ENCODE measurements around the gene SH2D5. TPM values are rescaled to one million over a fixed set of nuclear protein-coding genes. Genes with fewer than 3 reads are reported as not detected.
A peak's percentile ranks its signal among the peaks of the same experiment; 100 is the strongest.
"Not testable (repeated sequence)": the region's sequence is repeated elsewhere in the genome, so short reads cannot be mapped to it uniquely, and the experiment has no call there.

SH2D5 gene
- total RNA-seq, 1 donor from 2014 or later = under 0.01 TPM

DNA sequence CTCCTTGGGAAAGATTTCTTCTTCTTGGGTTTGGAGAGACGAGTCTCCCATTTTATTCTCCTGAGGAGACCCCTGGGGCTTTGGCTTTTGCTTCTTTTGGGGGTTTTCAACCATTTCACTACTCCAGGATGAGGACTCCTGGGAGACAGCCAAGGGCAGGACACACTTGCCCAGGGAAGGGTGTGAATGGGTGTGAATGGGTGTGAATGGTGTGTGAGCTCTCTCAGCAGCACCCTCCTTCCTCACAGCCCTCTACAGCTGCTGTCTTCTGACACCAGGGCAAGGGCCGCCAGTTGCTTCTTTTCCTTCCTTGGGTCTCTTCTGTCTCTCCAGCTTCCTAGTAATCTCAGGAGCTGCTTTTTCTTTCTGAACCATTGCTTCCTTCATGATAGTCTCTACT, 38.9 kb downstream of the SH2D5 start:
- no peak for DNase-seq

DNA sequence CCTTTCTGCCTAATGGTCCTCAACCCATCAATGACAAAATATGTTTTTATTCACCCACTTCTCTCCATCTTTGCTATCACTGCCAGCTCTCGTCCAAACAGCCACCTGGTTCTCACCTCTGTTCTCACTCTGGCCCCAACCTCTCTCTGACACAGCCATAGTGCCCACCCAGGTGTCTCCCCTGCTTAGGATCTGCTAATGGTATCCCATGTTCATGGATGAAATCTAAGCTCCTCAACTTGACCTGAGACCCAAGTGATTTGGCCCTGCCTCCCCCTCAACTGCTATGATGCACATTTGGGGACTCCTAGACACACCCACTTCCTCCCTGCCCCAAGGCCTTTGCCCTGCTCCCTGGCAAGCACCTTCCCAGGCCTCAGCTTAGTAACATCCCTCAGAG, 40.6 kb downstream of the SH2D5 start:
- DNase-seq = no peak

DNA sequence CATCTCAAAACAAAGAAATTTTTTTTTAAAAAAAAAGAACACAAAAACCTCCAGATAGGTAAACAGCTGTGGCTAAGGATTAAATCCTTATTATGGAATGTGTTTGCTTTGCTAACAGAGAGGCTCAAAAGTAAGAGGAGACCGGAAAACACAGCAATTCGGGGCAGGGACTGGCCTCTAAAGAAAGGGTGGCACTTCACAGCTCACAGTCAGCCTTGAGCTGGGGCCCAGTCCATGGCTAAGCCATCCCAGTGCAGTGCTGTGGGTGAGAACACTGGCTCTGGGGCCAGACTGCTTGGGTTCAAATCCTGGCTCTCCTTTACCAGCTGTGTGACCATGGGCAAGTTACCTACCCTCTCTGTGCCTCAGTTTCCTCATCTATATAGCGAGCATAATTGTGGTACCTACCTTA, 42.9 kb downstream of the SH2D5 start:
- no peak for DNase-seq

DNA sequence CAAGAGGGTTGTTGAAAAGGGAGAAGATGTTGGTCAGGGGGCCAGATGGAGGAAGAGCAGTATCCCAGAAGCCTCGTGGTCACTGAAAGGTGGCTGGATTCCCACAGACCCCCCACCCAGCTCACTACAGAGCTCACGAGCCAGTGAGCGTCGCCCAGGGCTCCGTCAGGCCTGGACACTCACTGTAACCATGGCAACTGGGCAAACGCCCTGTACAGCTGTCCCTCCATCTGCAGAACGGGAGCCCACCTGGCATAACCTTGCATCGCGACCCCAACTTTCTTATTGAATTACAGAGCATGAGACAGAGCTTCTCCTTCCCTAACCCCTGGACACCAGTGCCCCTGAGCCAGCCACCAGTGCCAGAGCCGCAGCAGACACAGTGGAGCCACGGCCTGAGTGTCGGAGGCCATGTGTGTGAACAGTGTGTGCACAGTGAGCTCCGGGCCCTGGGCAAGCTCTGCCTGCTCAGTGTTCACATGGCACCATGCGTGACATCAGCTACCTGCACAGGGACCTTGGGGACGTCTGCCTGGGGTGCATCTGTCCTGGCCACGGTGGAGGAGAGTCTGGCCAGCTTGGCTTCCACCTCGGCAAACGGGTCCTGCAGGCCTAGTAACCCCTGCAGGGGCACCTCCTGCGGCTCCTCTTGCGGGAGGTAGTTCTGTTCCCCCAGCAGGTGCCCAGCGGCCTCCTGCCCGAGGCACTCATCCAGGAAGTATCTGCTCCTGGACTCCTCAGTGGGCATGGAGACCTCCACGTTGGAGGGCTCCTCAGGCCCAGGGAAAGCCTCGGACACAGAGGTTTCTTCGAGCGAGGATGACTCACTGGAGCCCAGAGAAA, 45.4 kb downstream of the SH2D5 start:
- DNase-seq = no peak

DNA sequence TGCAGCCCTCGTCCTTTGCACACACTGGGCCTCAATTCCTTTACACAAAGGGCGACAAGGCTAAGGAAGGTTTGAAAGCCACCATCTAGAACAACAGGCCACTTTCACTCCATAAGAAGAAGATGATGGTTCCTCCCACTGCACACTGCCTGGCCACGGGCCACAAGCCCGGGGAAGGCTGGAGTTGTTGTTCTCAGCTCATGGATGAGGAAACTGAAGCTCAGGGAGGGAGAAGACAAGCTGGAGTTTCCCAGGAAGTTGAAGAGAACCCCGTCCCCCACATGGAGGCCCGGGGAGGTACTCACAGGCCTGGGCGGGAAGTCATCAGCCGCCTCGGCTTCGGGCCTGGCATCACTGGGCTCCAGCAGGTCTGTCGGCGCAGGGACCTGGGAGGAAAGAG, 46.8 kb downstream of the SH2D5 start:
- no peak for DNase-seq

DNA sequence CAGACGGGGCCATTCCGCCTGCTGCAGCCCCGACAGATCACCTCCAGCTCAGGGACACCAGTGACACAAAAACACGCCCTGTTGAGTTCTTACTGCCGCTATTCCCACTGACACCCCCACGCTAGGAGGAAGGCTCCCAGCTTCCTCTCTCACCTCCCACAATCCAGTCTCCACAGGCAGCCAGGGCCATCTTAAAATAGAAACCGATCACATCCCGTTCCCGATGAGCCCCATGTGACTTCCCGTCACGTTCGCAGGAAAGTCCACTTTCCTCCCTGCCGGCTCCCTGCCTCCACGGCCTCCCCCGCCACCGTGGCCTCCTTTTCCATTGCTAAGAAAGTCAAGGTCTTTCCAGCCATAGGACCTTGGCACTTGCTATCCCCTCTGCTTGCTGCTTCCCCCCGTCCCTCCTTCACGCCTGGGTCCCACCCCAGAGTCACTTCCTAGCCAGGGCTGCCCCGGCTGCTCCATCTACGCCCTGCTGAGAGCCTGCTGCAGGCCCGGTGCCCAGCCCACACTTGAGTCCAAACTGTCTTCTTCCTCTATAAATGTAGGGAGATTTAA, 47.3 kb downstream of the SH2D5 start:
- DNase-seq = peak; percentile 82

DNA sequence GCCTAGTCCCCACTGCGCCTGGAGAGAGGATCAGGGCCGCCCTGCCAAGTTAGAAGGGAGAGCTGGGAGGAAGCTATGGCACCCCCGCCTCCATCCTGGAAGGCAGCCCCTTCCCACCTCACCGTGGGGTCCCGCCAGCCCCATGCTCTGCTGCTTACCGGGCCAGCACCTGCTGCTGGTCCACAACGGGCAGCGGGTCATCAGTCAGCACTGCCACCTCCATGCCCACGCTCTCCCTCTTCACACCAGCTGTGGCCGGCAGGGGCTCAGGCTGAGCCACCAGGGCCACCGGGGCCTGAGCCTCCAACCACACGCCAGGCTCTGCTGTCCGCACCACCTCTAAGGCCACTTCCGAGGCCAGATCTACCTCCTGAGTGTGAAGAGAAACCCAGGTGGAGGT, 47.9 kb downstream of the SH2D5 start:
- peak; percentile 34 for DNase-seq

DNA sequence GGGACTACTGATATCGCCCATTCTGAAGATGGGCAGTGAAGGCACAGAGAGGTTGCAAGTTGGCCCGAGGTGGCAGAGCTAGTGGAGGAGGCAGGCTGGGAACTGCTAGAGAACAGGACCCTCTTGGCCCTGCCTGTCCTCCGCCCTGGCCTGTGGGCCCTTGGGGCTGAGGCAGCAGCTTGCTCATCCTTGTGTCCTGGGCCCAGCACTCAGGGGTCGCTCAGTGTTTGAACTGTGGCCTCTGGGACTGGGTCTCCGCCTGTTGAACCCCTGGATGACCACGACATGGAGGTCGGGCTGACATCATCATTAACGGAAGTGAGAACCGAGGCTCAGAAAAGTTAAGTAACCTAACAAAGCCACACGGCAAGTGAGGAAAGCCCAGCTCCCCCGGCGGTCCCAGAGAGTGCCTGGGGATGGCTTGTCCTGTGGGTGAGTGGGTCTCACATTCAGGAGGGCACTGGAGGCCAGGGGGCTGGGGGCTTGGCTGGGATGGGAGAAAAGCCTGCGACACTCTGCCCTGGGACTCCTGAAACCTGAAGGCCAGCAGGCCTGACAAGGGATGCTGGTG, 48.4 kb downstream of the SH2D5 start:
- DNase-seq = no peak

DNA sequence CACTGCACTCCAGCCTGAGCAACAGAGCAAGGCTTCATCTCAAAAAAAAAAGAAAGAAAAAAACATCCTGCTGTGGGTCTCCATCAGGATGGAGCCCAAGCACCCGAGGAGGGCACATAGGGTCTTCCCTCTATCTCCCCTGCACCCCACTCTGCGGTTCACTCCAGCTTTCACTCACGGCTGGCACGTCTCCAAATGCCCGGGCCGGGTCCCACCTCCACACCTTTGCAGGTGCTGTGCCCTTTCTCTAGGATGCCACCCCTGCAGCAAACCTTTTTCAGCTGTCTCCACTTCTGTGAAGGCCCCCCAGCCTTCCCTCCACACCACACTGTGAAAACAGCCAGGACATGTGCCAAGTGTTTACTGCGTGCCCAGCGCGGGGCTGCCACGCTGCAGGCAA, 48.9 kb downstream of the SH2D5 start:
- no peak for DNase-seq

DNA sequence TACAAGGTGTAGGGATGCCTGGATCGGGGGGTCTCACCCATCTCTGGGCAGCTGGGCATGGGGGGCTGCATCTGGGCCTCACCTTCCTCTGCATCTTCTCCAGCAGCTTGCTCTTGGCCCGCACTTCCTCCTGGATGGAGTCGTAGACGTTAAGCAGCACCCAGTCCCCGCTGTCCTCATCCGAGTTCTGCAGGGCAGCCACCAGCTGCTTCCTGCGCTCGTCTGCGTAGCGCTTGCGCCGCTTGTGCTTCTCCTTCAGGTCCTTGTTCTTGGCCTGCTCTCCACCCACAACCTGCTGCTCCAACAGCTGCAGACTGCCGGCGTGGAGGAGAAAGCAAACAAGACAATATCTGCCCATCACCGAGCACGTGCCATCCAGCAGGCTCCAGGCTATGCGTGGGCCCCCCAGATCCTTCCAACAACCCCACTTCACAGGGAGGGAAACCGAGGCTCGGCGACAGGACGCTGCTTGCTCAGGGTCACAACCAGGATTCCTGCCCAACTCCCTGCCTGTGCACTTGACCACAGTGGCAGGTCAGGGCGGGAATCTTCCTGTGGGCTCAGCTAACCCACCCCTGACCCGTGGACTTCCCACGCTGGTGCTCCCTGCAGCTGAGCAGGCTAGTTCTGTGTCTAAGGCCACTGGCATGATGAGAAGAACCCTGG, 49.8 kb downstream of the SH2D5 start:
- DNase-seq = no peak

DNA sequence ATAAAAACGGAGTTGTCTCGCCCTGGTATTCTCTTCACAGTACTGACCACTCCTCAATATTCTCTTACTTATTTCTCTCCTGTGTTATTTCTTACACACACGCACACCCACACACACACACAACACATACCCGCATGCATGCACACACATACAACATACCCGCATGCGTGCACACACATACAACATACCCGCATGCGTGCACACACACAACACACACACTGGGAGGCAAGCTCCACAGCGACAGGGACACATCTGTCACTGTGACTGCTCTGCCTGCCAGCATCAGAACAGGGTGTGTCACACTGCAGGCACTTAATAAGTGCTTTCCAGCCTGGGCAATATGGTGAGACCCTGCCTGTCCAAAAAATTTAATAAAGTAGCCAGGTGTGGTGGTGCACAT, 50.5 kb downstream of the SH2D5 start:
- DNase-seq = no peak

DNA sequence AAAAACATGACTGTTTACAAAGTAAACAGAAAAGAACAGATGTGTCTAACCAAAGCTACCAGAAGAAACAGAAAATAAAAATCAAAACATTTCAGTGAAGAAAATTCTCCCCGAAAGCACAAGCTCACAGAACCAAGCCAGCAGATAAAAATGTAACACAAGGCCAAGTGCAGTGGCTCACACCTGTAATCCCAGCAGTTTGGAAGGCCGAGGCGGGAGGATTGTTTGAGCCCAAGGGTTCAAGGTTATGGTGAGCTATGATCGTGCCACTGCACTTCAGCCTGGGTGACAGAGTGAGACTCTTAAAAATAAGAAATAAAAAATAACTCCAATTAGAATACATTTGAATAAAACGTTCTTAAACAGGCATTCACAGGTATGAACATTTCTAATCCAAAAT, 52.2 kb downstream of the SH2D5 start:
- no peak for DNase-seq

DNA sequence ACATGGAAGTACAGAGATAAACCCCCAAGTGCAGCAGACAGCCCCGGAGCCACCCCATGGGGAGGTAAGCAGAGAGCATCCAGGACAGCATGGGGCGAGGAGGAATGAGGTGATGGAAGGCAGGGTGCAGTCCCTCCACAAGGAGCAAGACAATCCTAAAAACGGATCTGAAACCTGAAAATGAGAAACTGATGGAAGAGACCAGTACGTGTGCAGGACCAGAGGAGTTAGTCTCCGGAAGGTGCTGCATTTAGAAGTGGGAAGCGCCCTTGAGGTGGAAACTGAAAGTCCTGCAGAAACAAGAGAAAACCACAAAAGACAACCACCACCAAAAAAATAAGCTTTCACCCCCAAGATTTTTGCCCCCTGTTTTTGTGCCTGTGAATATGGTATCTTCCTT, 53.9 kb downstream of the SH2D5 start:
- DNase-seq = no peak

DNA sequence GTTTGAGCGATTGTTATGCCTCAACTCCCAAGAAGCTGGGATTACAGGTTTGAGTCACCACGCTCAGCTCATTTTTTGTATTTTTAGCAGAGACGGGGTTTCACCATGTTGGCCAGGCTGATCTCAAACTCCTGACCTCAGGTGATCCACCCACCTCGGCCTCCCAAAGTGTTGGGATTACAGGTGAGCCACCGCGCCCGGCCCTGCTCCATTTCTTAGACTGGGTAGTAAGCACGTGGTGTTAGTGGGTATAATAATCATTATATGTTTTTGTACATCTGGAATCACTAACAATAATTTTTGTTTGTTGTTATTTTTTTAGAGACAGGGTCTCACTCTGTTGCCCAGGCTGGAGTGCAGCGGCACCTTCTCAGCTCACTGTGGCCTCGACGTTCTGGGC, 58.9 kb downstream of the SH2D5 start:
- DNase-seq = not testable (repeated sequence)

DNA sequence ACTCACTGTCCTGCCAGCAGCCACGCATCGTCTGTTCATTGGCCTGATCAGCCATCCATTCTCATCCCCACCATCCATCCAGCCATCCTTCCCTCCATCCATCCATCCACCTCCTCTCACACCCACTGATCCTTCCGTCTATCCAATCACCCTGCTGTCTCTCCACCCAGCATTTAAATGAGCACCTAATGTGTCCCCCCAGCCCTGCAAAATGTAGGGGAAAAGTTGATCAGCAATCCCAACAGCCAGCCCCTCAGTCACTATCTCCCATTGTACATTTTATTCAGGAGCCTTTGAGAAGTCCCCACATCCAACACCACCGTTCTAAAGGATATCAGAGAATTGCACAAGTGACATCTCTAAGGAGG, 60.3 kb downstream of the SH2D5 start:
- no peak for DNase-seq

DNA sequence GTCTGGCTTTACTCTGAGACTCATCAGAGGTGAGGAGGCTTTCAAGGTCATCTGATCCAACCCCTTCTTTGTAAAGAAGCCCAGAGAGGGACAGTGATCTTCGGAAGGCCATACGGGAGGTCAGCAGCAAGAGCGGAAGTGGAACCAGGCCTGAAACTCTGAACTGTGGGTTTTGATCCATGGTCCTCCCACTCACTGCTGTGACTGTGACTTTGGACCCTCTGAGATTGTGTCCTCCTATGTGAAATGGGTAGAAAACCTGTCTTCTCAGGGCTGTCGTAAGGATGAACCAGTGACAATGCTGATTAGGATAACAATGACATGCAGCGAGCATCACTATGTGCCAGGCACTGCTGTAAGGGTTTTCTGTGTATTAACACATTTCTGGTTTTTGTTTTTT, 61.6 kb downstream of the SH2D5 start:
- no peak for DNase-seq

Other genes starting within 250 kb of the SH2D5 start
- 3.7 and 7.8 TPM in 2 replicates for gene CAMK2N1, start 246.5 kb downstream of the SH2D5 start, total RNA-seq
- 41.0 and 53.6 TPM in 2 replicates for gene MUL1, start 224.6 kb downstream of the SH2D5 start, total RNA-seq
- gene FAM43B, start 180.1 kb downstream of the SH2D5 start, total RNA-seq = not detected in 2 replicates
- gene CDA, start 143.6 kb downstream of the SH2D5 start, total RNA-seq = 2.4 and 2.6 TPM in 2 replicates
- 67.1 and 106 TPM in 2 replicates for gene PINK1, start 99.2 kb downstream of the SH2D5 start, total RNA-seq
- 314 and 417 TPM in 2 replicates for gene DDOST, start 71.3 kb downstream of the SH2D5 start, total RNA-seq
- 32.3 and 39.5 TPM in 2 replicates for gene KIF17, start 14.7 kb downstream of the SH2D5 start, total RNA-seq
- 236 and 322 TPM in 2 replicates for gene HP1BP3, start 54.6 kb upstream of the SH2D5 start, total RNA-seq